ENCODE measurements around the gene HARS2.
"Not testable (repeated sequence)": the region's sequence is repeated elsewhere in the genome, so short reads cannot be mapped to it uniquely, and the experiment has no call there.

The HARS2 gene

GRCh38 chr5:140696891-140697492 is 5.7 kb downstream of the HARS2 start:
- in situ Hi-C loops (cut with MboI; ENCODE audit: low sequenced_read_pairs): loop anchor here (25.0 kb wide), 1 partner anchor 915 kb away; the partner anchor contains the start of gene DIAPH1

GRCh38 chr5:140700177-140701144 is 9.2 kb downstream of the HARS2 start, which contains the start of gene ZMAT2:
Gene ZMAT2, plus strand, starts transcription at chr5:140700447. Its CDS starts 14 bp downstream, at chr5:140700461.
- in situ Hi-C loops (cut with MboI; ENCODE audit: low sequenced_read_pairs): loop anchor here (10.0 kb wide), 1 partner anchor 136 kb away; the partner anchor contains the start of genes APBB3 and SLC35A4

- in situ Hi-C loops (cut with MboI; ENCODE audit: low sequenced_read_pairs): loop anchor here (10.0 kb wide), 1 partner anchor 143 kb away; the partner anchor contains the start of genes APBB3 and SLC35A4
Observed at GRCh38 chr5:140707812-140708211, 16.6 kb downstream of the HARS2 start.

- in situ Hi-C loops (cut with MboI; ENCODE audit: low sequenced_read_pairs): loop anchor here (10.0 kb wide), 1 partner anchor 144 kb away; the partner anchor contains the start of genes APBB3 and SLC35A4
Observed at GRCh38 chr5:140708787-140709186, 17.5 kb downstream of the HARS2 start.

GRCh38 chr5:140710899-140711552 is 19.8 kb downstream of the HARS2 start:
- in situ Hi-C loops (cut with MboI; ENCODE audit: low sequenced_read_pairs): loop anchor here (5.0 to 10.0 kb wide), 2 partner anchors 344 to 466 kb away; no protein-coding TSS in a partner anchor

- in situ Hi-C loops (cut with MboI; ENCODE audit: low sequenced_read_pairs): loop anchor here (5.0 to 10.0 kb wide), 2 partner anchors 344 to 467 kb away; no protein-coding TSS in a partner anchor
Observed at GRCh38 chr5:140711794-140712193, 20.5 kb downstream of the HARS2 start.

- in situ Hi-C loops (cut with MboI; ENCODE audit: low sequenced_read_pairs): loop anchor here (5.0 to 10.0 kb wide), 2 partner anchors 346 to 469 kb away; no protein-coding TSS in a partner anchor
Observed at GRCh38 chr5:140713562-140714094, 22.4 kb downstream of the HARS2 start.

- in situ Hi-C loops (cut with MboI; ENCODE audit: low sequenced_read_pairs): loop anchor here (10.0 kb wide), 1 partner anchor 471 kb away; no protein-coding TSS in a partner anchor
Observed at GRCh38 chr5:140716238-140716637, 25.0 kb downstream of the HARS2 start.

- in situ Hi-C loops (cut with MboI; ENCODE audit: low sequenced_read_pairs): loop anchor here (10.0 kb wide), 1 partner anchor 473 kb away; no protein-coding TSS in a partner anchor
Observed at GRCh38 chr5:140718266-140718592, 27.0 kb downstream of the HARS2 start.

- in situ Hi-C loops (cut with MboI; ENCODE audit: low sequenced_read_pairs): not testable (repeated sequence)
Observed at GRCh38 chr5:140720738-140721137, 29.5 kb downstream of the HARS2 start.

GRCh38 chr5:140721395-140721794 is 30.1 kb downstream of the HARS2 start:
- in situ Hi-C loops (cut with MboI; ENCODE audit: low sequenced_read_pairs): not testable (repeated sequence)

- in situ Hi-C loops (cut with MboI; ENCODE audit: low sequenced_read_pairs): no loop called here
Observed at GRCh38 chr5:140725799-140726471, 34.7 kb downstream of the HARS2 start.

GRCh38 chr5:140733098-140733497 is 41.8 kb downstream of the HARS2 start:
- in situ Hi-C loops (cut with MboI; ENCODE audit: low sequenced_read_pairs): no loop called here

- in situ Hi-C loops (cut with MboI; ENCODE audit: low sequenced_read_pairs): no loop called here
Observed at GRCh38 chr5:140734354-140734753, 43.1 kb downstream of the HARS2 start.

GRCh38 chr5:140737486-140737885 is 46.2 kb downstream of the HARS2 start:
- in situ Hi-C loops (cut with MboI; ENCODE audit: low sequenced_read_pairs): no loop called here

- in situ Hi-C loops (cut with MboI; ENCODE audit: low sequenced_read_pairs): no loop called here
Observed at GRCh38 chr5:140741967-140742366, 50.7 kb downstream of the HARS2 start.
